HG02870 (cell line): ENCODE results near the gene PELI3.
"Not testable (repeated sequence)": the region's sequence is repeated elsewhere in the genome, so short reads cannot be mapped to it uniquely, and the experiment has no call there.

Experiments used
- ATAC-seq: cut with Tn5 transposase; IDR thresholded peaks from one replicate; pipeline ENCODE4 v1.9.1; 2021; ENCODE audit warnings: mild to moderate bottlenecking, moderate library complexity; ENCODE audit not compliant: unreplicated experiment

PELI3 gene

DNA sequence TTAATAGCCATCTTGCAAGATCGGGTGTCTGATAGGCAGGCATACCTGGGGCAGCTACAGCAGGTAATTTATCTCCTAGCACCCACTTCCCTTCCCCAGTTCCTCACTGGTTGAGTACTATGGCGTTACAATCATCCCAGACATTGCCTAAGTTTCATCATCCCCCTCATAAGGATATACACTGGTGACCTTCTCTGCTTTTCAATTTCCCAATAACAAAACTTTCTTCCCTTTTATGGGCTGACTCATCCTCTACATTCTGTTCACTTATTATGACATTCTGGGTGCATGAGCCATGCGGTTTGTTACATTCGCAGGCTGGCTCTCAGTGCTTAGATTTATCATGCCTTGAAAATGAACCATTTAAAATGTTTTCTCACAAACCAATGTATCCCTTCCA, 23.1 kb upstream of the PELI3 start:
- no peak for ATAC-seq

DNA sequence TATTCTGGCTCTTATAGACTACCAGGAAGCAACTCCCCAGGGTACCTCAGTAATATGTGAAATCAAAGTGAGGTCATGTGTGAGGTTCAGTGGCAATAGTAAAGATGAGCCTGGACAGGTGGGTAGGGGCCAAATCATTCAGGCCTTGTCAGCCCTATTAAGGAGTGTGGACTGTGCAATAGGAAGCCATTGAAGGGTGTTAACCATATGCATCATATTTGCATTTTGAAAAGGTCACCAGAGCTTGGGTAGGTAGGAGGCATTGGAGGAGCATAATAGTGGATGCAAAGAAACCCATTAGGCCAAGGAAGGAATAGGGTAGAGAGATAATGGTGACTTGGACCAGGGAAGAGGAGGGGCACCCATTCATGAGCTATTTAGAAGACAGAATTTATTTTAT, 19.7 kb upstream of the PELI3 start:
- ATAC-seq: no peak

GRCh38 chr11:66448523-66448922, 18.2 kb upstream of the PELI3 start:
- no peak for ATAC-seq

DNA sequence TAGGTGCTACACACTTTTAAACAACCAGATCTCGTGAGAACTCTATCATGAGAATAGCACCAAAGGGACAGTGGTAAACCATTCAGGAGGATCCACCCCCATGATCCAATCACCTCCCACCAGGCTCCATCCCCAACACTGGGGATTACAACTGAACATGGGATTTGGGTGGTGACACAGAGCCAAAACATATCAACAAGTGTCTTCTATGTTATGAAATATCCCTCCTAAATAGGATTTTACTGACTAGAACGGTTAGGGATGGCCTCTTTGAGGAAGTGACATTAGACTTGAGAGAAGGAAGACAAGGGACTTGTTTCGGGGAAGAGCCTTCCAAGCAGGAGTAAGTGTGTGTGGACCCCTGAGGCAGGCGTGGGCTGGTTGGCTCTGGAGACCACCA, 16.1 kb upstream of the PELI3 start:
- ATAC-seq: no peak

- no peak for ATAC-seq
Observed at GRCh38 chr11:66451663-66452062, 15.0 kb upstream of the PELI3 start.

DNA sequence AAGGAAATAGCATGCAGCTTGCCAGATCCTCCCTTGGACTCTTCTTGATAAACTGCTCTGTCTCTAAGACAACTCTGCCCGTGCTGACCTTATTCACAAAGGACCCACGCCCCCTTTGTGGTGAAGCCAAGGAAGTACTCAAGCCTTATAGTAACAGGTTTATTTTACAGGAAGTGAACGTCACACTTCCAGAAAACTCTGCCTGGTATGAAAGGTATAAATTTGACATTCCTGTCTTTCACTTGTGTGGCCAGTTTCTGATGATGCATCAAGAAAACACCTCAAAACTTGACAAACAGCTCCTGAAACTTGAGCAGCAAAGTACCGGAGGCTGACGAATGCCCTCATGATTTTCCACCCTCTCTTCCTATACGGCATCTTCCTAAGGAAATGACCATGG, 12.5 kb upstream of the PELI3 start:
- ATAC-seq: no peak

DNA sequence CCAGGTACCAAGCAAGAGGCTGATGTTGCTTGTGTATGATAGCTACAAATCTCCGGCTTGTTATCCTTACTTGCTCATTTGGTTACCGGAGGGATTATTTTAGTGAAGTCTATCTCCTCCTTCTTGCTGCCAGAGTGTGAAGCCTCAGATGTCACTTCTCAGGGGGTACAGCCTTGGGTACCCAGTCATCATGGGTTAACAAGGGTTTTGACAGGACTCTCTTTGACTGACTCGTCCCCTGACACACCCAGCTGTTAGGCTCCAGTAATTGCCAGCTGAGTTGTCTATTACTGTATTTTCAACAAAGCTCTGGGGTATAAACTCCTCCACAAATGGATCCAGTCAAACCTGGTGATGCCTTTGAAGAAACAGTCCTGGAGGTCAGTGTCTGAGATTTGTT, 11.9 kb upstream of the PELI3 start:
- no peak for ATAC-seq

DNA sequence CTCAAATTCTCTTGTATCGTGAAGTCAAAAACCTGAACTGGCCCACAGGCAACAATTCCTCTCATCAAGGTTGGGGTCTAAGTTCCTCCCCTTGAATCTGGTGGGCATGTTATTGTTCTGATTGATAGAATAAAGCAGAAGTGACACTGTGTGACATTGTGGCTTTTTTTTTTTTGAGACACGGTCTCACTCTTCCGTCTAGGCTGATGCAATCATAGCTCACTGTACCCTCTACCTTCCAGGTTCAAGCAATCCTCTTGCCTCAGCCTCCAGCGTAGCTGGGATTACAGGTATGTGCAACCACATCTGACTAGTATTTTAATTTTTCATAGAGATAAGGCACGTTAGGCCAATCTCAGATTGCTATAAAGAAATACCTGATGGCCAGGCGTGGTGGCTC, 8.9 kb upstream of the PELI3 start:
- no peak for ATAC-seq

DNA sequence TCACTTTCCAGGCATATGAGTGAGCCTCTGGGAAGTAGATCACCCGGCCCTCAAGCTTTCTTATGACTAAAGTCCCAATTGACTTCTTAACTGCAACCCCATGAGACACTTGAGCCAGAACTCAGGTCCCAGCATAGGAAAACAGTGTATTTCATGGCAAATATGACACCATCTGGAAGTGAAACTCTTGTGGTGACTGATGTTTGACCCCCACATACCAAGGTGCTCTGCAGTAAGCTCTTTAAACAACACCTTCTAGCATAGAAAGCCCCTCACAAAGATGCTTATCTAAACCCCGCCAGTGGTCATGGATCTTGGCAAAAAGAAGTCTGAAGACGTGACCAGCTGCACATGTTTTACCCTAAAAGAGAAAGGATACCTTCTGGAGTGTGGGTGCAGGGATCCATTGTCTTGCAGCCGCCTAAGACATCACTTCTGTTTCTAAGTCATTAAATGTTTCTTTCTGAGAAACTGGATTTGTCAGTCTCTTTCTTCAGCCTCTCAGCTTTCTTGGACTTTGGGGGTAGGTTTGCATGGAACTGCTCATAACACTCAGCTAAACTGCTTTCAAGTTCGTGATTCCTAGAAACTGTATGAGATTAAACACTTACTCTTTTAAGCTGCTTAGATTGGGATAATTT, 7.4 kb upstream of the PELI3 start:
- no peak for ATAC-seq

DNA sequence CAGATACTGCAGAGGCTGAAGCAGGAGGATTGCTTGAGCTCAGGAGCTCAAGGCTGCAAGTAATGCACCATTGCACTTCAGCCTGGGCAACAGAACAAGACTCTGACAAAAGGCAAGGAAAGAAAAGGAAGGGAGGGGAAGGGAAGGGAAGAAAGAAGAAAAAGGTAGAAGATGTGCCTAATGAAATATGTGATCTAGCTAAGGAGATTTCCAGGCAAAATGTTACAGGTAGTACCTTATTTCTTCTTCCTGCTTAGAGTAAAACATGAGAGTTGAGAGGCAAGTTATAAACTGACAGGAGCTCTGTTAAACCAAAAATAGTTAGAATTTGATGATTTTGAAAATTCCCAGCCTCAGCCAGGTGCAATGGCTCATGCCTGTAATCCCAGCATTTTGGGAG, 4.7 kb upstream of the PELI3 start:
- no peak for ATAC-seq

GRCh38 chr11:66462911-66463310, 3.8 kb upstream of the PELI3 start:
- no peak for ATAC-seq

GRCh38 chr11:66464116-66464515, 2.6 kb upstream of the PELI3 start:
- ATAC-seq: not testable (repeated sequence)

DNA sequence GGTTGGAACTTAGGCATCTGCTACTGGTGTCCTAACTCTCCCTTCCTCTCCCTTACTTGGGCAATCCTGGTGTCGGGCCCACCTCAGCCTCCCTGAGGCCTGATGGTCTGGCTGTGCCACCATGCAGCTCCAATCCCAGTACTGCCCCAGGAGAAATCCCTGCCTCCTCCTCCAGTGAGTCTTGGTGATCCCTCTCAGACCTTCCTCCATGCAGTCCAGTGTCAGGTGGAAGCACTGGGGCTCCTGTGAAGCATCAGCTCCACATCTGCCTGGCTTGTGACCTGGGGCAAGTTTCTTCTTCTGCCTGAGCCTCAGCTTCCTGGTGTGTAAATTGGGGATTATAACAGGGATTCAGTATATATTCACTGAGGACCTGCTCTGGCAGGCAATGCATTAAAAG, 1.8 kb upstream of the PELI3 start:
- no peak for ATAC-seq

- no peak for ATAC-seq
Observed at GRCh38 chr11:66465373-66466224, 1.1 kb upstream of the PELI3 start.

DNA sequence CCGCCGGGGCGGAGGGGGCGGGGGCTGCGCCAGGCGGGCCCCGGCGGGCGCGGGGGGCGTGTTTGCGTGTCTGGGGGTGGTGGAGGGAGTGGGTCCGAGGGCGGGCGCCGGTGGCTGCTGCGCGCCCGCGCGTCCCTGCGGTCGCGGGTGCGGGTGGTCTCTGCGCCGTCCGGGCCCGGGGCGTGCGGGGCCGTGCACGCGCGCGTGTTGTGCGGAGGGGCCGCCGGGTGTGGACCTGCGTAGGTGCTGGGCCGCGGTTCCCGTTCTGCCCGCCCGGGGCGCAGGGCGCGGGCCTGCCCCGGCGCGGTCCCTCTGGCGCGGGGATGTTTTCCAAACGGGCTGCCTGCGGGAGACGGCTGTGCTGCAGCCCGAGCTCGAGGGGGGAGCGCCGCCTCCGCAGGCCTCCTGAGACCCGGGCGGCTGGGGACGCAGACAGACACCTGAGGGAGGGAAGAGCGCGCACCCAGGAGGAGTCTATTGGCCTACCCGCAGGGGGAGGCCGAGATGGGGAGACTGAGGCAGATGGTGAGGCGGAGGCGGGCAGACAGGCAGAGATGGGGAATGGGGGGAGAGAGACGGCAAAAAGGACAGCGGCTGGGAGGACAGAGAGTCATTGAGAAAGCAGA, 442 bp downstream of the PELI3 start:
- ATAC-seq: peak; percentile 26

DNA sequence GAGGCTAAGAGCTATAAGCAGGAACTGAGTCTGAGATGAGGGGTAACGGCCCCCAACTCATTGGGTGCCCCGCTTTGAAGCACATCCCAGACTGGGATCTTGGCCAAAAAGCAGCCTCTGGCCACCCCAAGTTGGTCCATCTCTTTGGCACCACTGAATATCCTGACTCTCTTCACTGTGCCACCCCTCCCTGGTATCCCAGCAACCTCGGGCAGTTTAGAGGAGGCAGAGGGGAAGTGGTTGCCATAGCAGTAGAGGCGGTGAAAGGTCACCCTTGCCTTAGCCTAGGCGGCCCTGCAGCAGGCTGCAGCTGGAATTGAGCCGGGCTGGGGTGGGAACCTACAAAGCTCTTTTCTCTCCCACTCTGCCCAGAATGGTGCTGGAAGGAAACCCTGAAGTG, 1.1 kb downstream of the PELI3 start:
- ATAC-seq: no peak

DNA sequence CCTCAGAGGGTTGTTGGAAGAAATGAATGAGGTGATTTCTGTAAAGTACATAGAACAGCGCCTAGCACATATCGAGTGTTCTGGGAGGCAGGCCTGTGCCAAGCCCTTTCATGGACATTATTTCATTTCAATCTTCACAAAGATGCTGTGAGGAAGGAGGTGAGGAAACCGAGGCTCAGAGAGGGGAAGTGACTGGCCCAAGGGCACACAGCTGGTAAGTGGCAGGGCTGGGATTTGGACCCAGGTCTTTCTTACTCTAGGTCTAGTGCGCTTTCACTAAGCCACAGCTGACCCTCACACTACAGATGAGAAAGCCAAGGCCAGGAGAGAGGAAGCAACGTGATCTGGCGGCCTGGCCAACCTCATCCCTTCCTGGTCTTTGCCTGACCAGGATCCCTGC, 2.0 kb downstream of the PELI3 start:
- ATAC-seq: no peak

DNA sequence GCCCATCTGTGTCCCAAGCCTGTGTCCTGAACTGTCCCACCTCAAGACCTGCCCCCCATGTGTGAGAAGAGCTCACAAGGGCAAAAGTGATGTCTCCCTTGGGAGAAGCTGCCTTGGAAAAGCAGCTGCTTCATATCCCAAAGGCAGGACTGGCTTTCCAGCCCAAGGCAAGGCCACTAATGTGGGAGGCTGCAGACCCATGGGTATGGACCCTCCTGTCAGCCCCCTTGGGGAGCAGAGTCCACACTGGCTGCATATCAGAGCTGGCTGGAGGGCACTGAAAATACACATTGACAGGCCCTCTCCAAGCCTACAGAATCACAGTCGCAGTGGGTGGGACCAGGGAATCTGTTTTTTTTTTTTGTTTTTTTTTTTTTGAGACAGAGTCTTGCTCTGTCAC, 2.7 kb downstream of the PELI3 start:
- ATAC-seq: no peak

- ATAC-seq: no peak
Observed at GRCh38 chr11:66470015-66470414, 3.3 kb downstream of the PELI3 start.

- no peak for ATAC-seq
Observed at GRCh38 chr11:66471142-66471541, 4.4 kb downstream of the PELI3 start.

- ATAC-seq: no peak
Observed at GRCh38 chr11:66472054-66472453, 5.3 kb downstream of the PELI3 start.

GRCh38 chr11:66473167-66473566, 6.5 kb downstream of the PELI3 start:
- no peak for ATAC-seq
